WERI-Rb-1 (cell line): ENCODE data around the gene FSTL5.

Experiments used
- DNase-seq: peaks from one replicate; pipeline ENCODE4 v3.0.0-alpha.2; 2020
- H3K27ac ChIP-seq: fragments of 250-450 bp; sonication (Bioruptor Pico); 2 replicates; pipeline ENCODE4 v1.5.1; 2020; ENCODE audit warnings: mild to moderate bottlenecking, moderate library complexity
- H3K27me3 ChIP-seq: fragments of 250-450 bp; sonication (Bioruptor Pico); 2 replicates; pipeline ENCODE4 v1.5.1; 2021; ENCODE audit warnings: mild to moderate bottlenecking, low read depth, moderate library complexity; ENCODE audit not compliant: insufficient read depth, severe bottlenecking
- H3K36me3 ChIP-seq: fragments of 250-450 bp; sonication (Bioruptor Pico); 2 replicates; pipeline ENCODE4 v1.5.1; 2020; ENCODE audit warnings: mild to moderate bottlenecking, moderate library complexity
- H3K4me3 ChIP-seq: 2 replicates; pipeline ENCODE4 v1.5.1; 2011; ENCODE audit warnings: low read depth, mild to moderate bottlenecking, control low read depth, low read length
- H3K9me3 ChIP-seq: fragments of 250-450 bp; sonication (Bioruptor Pico); 2 replicates; pipeline ENCODE4 v1.5.1; 2021; ENCODE audit warnings: mild to moderate bottlenecking, moderate library complexity; ENCODE audit not compliant: severe bottlenecking
- TF ChIP-seq, protein P1 (sequence below): IDR thresholded peaks from 2 replicates; pipeline ENCODE4 v1.5.1; 2011; ENCODE audit warnings: low read depth, mild to moderate bottlenecking, control low read depth, inconsistent platforms, low read length

Gene FSTL5

GRCh38 chr4:161948026-161948770, 215.6 kb downstream of the FSTL5 start:
- no peaks in the 10 kb centered on the region for H3K36me3 ChIP-seq
- TF ChIP-seq, protein P1, sequence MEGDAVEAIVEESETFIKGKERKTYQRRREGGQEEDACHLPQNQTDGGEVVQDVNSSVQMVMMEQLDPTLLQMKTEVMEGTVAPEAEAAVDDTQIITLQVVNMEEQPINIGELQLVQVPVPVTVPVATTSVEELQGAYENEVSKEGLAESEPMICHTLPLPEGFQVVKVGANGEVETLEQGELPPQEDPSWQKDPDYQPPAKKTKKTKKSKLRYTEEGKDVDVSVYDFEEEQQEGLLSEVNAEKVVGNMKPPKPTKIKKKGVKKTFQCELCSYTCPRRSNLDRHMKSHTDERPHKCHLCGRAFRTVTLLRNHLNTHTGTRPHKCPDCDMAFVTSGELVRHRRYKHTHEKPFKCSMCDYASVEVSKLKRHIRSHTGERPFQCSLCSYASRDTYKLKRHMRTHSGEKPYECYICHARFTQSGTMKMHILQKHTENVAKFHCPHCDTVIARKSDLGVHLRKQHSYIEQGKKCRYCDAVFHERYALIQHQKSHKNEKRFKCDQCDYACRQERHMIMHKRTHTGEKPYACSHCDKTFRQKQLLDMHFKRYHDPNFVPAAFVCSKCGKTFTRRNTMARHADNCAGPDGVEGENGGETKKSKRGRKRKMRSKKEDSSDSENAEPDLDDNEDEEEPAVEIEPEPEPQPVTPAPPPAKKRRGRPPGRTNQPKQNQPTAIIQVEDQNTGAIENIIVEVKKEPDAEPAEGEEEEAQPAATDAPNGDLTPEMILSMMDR = no peak
- no peak overlapping the region for H3K27ac ChIP-seq
- no peaks in the 10 kb centered on the region for H3K27me3 ChIP-seq
- no peaks in the 10 kb centered on the region for H3K9me3 ChIP-seq
- DNase-seq = no peak
- no peak overlapping the region for H3K4me3 ChIP-seq

DNA sequence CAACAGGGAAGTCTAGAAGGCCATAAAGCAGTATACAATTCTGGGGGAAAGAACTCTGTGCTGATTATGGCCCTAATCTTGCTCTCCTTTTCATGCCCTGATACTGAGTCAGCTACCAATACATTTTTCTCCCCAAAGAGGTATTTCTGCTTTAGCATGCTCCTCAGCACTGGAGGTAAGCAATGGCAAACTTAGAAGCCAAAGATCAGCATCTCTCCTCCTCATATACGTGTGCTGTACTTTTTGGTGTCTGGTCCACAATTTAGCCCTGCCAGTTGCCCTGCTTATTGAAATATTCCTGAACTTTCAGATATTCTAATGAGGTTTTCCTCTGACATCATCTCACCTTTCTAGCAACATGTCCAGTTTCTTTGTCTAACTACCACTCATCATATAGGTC, 226.2 kb downstream of the FSTL5 start:
- DNase-seq = no peak
- no peak overlapping the region for H3K27ac ChIP-seq
- TF ChIP-seq, protein P1 = no peak

GRCh38 chr4:161936625-161937550, 226.9 kb downstream of the FSTL5 start:
- Histone ChIP-seq H3K9me3 (no peaks in the 10 kb centered on the region), H3K4me3 (no peak overlapping the region), H3K27ac (no peak overlapping the region), H3K36me3 (no peaks in the 10 kb centered on the region), H3K27me3 (no peaks in the 10 kb centered on the region)
- DNase-seq = no peak
- TF ChIP-seq, protein P1 = no peak

More for the DNA sequence above, 226.2 kb downstream of the FSTL5 start:
- Histone ChIP-seq H3K27me3 (no peaks in the 10 kb centered on the region), H3K9me3 (no peaks in the 10 kb centered on the region), H3K4me3 (no peak overlapping the region), H3K36me3 (no peaks in the 10 kb centered on the region)

DNA sequence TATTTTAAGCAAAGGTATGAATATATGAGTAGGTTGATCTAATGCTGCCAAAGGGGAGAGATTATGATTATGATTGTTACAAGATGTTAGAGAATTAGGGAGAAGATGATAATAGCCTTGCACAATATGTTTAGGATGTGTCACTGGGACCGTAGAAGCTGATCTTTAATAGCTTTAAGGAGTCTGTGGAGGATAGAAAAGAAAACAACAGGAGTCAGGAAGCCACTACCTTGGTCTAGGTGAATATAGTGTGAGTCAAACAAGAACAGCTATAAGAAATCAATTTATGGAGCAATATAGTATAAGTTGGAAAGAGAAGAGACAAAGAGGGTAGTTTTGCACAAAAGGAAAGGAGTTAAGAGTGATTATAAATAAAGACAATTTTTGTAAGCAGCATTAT, 232.7 kb downstream of the FSTL5 start:
- TF ChIP-seq, protein P1 = no peak
- no peak for DNase-seq

GRCh38 chr4:161929956-161930355, 233.8 kb downstream of the FSTL5 start:
- no peak for DNase-seq
- H3K4me3 ChIP-seq = no peak overlapping the region
- H3K9me3 ChIP-seq = no peaks in the 10 kb centered on the region
- TF ChIP-seq, protein P1 = no peak
- H3K36me3 ChIP-seq = no peaks in the 10 kb centered on the region
- no peaks in the 10 kb centered on the region for H3K27me3 ChIP-seq
- no peak overlapping the region for H3K27ac ChIP-seq

More for the DNA sequence above, 232.7 kb downstream of the FSTL5 start:
- Histone ChIP-seq H3K27me3 (no peaks in the 10 kb centered on the region), H3K9me3 (no peaks in the 10 kb centered on the region), H3K36me3 (no peaks in the 10 kb centered on the region), H3K27ac (no peak overlapping the region), H3K4me3 (no peak overlapping the region)
